WI38 (cell line): Measurements from ENCODE around the gene UQCRH.
"Not testable (repeated sequence)": the region's sequence is repeated elsewhere in the genome, so short reads cannot be mapped to it uniquely, and the experiment has no call there.

Source experiments
- H3K4me3 ChIP-seq: 2 replicates; pipeline ENCODE4 v1.5.1; 2011; ENCODE audit warnings: low read depth, mild to moderate bottlenecking, control low read depth, low read length
- TF ChIP-seq, protein P1 (sequence below): IDR thresholded peaks from 2 replicates; pipeline ENCODE4 v1.5.1; 2012; ENCODE audit warnings: low read depth, mild to moderate bottlenecking, control low read depth, low read length

UQCRH gene

DNA sequence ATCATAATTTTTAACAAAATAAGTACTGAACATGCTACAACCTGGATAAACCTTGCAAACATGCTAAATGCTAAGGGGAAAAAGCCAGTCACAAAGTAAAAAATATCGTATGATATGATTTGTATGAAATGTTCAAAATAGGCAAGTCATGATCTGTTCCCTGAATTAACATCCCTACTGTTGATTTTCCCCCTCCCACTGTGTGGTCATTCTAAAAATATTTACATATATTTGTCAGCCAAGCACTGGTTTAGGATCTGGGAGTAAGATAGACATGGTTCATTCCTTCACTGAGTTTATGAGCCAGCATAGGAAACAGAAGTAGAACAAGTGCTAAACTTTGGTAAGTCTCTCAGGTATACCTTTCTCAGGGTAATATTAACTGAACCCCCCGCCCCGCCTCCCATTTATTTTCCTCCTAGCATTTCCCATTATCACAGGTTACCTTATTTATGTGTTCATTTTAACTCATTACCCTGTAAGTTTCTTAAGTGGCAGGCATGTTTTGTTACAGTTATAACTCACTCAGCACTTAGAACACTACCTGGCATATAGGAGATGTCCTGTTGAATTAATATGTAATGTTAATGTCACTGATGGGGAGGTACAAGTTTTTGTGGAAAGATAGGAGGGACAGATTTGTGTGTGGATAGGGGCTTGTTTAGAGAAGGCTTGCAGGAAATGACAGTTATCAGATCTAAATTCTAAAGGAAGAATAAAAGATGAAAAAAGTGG, 12.3 kb downstream of the UQCRH start:
- TF ChIP-seq, protein P1, sequence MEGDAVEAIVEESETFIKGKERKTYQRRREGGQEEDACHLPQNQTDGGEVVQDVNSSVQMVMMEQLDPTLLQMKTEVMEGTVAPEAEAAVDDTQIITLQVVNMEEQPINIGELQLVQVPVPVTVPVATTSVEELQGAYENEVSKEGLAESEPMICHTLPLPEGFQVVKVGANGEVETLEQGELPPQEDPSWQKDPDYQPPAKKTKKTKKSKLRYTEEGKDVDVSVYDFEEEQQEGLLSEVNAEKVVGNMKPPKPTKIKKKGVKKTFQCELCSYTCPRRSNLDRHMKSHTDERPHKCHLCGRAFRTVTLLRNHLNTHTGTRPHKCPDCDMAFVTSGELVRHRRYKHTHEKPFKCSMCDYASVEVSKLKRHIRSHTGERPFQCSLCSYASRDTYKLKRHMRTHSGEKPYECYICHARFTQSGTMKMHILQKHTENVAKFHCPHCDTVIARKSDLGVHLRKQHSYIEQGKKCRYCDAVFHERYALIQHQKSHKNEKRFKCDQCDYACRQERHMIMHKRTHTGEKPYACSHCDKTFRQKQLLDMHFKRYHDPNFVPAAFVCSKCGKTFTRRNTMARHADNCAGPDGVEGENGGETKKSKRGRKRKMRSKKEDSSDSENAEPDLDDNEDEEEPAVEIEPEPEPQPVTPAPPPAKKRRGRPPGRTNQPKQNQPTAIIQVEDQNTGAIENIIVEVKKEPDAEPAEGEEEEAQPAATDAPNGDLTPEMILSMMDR: no peak
- H3K4me3 ChIP-seq: no peak overlapping the region

DNA sequence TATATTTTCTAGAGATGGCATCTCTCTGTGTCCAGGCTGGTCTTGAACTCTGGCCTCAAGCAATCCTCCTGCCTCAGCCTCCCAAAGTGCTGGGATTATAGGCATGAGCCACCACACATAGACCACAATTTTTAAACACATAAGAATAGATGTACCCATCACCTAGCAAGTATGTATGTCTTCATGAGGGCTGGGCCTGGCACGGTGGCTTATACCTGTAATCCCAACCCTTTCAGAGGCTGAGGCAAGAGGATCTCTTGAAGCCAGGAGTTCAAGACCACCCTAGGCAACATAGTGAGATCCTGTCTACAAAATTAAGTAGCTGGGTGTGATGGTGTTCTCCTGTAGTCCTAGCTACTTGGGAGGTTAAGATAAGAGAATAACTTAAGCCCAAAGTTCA, 13.8 kb downstream of the UQCRH start:
- TF ChIP-seq, protein P1: no peak
- H3K4me3 ChIP-seq: no peak overlapping the region

DNA sequence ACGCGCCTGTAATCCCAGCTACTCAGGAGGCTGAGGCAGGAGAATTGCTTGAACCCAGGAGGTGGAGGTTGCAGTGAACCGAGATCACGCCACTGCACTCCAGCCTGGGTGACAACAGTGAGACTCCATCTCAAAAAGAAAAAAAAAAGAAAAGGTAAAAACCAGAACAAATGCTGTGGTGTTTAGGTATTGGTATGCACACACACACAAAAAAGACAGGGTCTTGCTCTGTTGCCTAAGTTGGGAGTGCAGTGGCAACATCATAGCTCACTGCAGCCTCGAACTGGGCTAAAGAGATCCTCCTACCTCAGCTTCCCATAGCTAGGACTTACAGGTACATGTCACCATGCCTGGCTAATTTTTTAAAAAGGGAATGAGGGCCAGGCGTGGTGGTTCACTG, 15.8 kb downstream of the UQCRH start:
- H3K4me3 ChIP-seq: not testable (repeated sequence)

DNA sequence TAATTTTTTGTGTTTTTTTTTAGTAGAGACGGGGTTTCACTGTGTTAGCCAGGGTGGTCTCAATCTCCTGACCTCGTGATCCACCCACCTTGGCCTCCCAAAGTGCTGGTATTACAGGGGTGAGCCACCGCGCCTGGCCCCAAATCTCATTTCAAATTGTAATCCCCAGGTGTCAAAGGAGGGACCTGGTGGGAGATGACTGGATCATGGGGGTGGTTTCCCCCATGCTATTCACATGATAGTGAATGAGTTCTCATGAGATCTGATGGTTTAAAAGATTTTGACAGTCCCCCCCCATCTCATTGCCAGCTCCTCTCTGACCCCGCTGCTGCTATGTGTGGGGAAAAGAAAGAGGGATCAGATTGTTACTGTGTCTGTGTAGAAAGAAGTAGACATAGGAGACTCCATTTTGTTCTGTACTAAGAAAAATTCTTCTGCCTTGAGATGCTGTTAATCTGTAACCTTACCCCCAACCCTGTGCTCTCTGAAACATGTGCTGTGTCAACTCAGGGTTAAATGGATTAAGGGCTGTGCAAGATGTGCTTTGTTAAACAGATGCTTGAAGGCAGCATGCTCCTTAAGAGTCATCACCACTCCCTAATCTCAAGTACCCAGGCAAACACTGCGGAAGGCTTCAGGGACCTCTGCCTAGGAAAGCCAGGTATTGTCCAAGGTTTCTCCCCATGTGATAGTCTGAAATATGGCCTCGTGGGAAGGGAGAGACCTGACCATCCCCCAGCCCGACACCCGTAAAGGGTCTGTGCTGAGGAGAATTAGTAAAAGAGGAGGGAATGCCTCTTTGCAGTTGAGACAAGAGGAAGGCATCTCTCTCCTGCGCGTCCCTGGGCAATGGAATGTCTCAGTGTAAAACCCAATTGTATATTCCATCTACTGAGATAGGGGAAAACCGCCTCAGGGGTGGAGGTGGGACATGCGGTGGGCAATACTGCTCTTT, 16.7 kb downstream of the UQCRH start:
- not testable (repeated sequence) for H3K4me3 ChIP-seq

DNA sequence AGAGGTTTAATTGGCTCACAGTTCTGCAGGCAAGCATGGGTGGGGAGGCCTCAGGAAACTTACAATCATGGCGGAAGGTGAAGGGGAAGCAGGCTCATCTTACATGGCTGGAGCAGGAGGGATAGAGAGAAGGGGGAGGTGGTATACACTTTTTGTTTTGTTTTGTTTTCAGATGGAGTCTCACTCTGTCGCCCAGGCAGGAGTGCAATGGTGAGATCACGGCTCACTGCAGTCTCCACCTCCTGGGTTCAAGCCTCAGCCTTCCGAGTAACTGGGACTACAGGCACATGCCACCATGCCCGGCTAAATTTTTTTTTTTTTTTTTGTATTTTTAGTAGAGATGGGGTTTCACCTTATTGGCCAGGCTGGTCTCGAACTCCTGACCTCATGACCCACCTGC, 18.7 kb downstream of the UQCRH start:
- H3K4me3 ChIP-seq: not testable (repeated sequence)

DNA sequence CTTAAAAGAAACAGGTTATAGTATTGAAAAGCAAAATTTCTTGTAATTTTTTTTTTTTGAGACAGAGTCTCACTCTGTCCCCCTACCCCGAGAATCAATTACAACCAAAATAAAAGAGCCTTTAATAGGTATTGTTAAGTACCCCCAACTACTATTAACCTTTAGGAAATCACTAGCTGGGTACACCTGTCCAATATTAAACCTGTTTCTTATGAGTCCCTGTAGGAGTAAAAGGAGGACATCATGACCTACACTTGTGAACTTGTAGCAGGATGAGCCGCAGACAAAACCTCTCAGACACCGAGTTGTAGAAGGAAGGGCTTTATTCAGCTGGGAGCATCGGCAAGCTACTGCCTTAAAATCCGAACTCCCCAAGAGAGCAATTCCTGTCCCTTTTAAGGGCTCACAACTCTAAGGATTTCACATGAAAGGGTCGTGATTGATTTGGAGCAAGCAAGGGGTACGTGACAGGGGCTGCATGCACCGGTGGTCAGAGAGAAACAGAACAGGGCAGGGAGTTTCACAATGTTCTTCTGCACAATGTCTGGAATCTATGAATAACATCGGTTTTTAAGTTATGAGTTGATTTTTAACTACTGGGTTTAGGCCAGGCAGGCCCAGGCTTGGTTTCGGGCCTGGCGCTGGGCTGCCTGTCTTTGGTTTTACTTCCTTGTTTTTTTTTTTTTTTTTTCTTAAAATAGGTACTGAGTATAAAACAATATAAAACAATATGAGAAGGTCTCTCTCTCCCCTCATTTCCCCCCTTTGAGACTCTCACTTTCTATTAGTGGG, 22.0 kb downstream of the UQCRH start:
- H3K4me3 ChIP-seq: not testable (repeated sequence)

DNA sequence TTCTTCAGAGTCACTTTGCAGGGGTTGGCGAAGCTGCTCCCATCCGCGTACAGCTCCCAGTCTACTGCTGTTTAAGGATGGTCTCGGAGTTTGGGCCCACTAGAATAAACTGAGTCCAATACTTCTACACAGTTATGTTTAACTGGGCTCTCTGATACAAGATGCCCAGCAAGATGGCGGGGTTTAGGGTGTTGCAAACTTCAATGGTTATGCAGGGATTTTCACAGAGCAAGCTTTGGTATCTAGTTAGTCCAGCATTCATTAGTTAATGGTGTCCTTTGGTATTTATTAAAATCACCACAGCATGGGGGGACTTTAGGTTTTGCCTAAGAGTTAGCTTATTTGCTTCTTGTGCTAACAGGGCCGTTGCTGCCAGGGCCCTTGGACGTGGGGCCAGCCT, 24.7 kb downstream of the UQCRH start:
- H3K4me3 ChIP-seq: not testable (repeated sequence)

DNA sequence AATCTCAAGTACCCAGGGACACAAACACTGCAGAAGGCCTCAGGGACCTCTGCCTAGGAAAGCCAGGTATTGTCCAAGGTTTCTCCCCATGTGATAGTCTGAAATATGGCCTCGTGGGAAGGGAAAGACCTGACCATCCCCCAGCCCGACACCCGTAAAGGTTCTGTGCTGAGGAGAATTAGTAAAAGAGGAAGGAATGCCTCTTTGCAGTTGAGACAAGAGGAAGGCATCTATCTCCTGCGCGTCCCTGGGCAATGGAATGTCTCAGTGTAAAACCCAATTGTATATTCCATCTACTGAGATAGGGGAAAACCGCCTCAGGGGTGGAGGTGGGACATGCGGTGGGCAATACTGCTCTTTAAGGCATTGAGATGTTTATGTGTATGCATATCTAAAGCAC, 26.3 kb downstream of the UQCRH start:
- not testable (repeated sequence) for H3K4me3 ChIP-seq

DNA sequence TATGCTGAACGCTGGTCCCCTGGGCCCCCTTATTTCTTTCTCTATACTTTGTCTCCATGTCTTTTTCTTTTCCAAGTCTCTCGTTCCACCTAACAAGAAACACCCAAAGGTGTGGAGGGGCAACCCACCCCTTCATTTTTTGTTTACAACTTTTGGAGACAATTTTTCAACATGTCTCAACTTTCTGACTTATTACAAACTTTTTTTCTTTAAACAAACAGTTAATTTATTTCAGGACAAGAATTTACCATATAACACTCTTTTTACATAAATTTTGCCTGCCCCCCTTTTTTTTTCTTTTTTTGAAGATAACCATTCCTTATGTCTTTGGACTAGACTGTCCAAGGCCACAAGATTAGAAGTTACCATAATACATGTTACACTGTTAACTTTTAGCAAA, 26.9 kb downstream of the UQCRH start:
- not testable (repeated sequence) for H3K4me3 ChIP-seq

DNA sequence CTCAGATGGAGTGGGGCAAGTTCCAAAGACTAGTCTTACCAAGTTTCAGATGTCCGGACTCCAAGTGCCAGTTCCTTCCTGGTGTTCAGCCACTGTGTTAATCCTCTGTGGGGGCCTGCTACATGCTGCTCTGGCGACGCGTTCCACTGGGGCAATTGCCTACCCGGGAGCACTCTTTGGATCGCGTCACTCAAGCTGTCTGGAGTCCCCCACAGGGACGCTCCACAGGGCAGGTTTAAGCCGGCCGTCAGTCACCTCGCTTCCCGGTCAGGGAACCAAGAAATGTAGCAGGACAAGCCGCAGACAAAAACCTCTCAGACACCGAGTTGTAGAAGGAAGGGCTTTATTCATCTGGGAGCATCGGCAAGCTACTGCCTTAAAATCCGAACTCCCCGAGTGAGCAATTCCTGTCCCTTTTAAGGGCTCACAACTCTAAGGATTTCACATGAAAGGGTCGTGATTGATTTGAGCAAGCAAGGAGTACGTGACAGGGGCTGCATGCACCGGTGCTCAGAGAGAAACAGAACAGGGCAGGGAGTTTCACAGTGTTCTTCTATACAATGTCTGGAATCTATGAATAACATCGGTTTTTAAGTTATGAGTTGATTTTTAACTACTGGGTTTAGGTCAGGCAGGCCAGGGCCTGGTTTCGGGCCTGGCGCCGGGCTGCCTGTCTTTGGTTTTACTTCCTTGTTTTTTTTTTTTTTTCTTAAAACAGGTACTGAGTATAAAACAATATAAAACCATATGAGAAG, 28.5 kb downstream of the UQCRH start:
- H3K4me3 ChIP-seq: not testable (repeated sequence)

DNA sequence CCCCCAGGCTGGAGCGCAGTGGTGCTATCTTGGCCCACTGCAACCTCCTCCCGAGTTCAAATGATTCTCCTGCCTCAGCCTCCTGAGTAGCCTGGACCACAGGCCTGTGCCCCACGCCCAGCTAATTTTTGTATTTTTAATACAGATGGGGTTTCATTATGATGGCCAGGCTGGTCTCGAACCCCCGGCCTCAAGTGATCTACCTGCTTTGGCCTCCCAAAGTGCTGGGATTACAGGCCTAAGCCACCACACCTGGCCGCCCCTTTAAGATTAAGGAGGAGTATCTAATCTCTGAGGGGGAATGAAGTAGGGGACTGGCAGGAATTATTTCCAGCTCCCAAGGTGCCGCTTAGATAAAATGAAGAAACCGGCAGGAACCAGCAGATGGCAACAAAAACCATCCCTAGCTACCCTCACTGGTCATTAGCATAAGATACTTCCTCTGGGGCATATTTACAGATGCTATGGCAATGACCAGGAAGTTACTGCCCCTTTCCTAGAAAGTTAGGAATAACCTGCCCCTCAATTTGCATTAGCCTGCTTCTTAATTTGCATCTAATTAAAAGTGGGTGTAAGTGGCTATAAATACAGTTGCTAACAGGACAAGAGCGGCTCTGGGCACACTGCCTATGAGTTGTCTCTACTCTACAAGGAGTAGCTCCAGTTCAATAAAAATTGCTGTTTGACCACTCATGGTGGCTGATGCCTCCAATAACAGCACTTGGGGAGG, 30.0 kb downstream of the UQCRH start:
- H3K4me3 ChIP-seq: no peak overlapping the region
- TF ChIP-seq, protein P1: peak; percentile 26; the same call in 1 of the 2 replicates
